Cardiac septum (tissue), 1 donor: ENCODE results near the gene CCS. TPM values are rescaled to one million over a fixed set of nuclear protein-coding genes. Genes with fewer than 3 reads are reported as not detected.
"Not testable (repeated sequence)": the region's sequence is repeated elsewhere in the genome, so short reads cannot be mapped to it uniquely, and the experiment has no call there.

Source experiments
- DNase-seq: peaks from one replicate; pipeline ENCODE4 v3.0.0-alpha.2; 2020; ENCODE audit warnings: low spot score
- intact Hi-C: fragments of 100-400 bp; cut with DNase I; formaldehyde crosslinking; loops from one replicate; pipeline ENCODE4 v1.14.0; 2022
- total RNA-seq: library from RNA; stranded (reverse); fragmentation: NEBNext Ultra II Directional; extraction: Animal tissue kit (Norgen Biotek cat#: 25700); gene quantifications from one replicate; pipeline ENCODE4 v1.2.1, GENCODE V29; 2021
- donor health status: DM: no; HTN: no; CAD: no.

CCS gene
- total RNA-seq, 1 donor from 2014 or later = 21.9 TPM

GRCh38 chr11:66559866-66560676, 32.9 kb upstream of the CCS start:
- no peak for DNase-seq
- intact Hi-C loops = no loop called here

DNA sequence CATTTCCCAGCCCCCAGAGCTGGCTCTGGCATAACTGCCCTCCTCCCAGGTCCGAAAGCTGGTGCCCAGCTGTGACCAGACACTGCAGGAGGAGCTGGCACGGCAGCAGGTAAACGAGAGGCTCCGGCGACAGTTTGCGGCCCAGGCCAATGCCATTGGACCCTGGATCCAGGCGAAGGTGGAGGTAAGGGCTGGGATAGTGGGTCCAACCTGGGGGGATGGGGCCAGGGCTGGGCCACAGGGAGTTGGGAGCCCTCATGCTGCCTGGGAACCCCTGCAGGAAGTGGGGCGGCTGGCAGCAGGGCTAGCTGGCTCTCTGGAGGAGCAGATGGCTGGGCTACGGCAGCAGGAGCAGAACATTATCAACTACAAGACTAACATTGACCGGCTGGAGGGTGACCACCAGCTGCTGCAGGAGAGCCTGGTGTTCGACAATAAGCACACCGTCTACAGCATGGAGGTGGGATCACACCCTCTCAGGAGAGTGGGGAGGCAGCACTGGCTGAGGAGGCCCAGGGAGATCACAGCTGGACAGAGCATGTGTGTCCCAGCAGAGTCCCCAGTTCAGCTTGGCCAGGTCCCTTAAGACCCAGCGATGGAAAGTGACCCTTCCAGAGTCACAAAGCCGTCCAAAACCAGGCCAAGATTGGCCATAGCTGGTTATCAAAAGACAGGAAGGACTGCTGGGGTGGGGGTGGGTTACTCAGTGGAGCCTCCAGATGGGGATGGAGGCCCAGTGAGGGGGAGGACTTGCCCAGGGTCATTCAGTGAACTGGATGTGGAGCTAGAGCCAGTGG, 31.6 kb upstream of the CCS start:
- intact Hi-C loops = no loop called here
- DNase-seq = no peak

- DNase-seq = no peak
- intact Hi-C loops = no loop called here
Measured at GRCh38 chr11:66561975-66562248, 31.1 kb upstream of the CCS start.

DNA sequence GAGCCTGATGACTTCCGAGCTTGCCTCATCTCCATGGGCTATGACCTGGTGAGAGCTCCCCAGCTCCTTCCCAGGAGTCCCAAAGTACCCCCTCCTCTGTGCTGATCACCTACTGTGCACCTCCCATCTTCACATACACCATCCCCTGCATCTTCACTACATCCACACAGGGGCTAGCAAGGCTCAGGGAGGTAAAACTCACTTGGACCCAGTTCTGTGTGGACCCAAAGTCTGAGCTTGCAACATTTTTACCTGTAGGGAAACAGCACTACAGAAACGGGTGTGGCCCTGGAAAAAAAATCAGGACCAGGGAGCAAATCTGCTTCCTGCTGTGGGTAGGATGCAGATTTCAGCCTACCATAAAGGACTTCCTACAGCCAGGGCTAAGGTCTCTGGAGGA, 30.7 kb upstream of the CCS start:
- DNase-seq = no peak
- intact Hi-C loops = no loop called here

DNA sequence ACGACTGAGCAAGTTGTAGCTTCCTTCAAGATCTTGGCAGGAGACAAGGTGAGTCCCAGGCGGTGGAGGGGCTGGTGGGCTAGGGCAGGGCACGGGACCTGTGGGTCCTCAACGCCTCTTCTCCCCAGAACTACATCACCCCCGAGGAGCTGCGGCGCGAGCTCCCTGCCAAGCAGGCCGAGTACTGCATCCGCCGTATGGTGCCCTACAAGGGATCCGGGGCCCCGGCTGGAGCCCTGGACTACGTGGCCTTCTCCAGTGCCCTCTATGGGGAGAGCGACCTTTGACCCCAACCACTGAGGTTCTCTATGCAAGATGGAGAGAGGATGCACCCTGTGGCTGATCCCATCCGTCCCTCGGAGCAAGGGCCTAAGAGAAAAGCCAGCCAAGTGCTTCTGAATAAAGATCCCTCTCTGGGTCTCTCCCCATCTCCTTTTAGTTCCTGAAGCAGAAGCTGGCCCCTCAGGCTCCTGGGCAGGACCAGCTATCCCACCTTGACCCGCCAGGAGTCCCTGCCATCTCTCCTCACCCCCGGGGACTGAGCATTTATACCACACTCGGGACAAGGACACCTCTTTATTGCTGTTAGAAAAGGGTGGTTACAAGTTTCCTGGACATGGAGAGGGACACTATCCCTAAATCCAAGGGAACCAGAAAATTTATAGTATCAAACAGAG, 29.9 kb upstream of the CCS start:
- no peak for DNase-seq
- intact Hi-C loops = no loop called here

- intact Hi-C loops = no loop called here
- DNase-seq = no peak
Measured at GRCh38 chr11:66563832-66564231, 29.2 kb upstream of the CCS start.

- intact Hi-C loops = no loop called here
- no peak for DNase-seq
Measured at GRCh38 chr11:66564538-66564937, 28.4 kb upstream of the CCS start.

GRCh38 chr11:66564984-66565383, 28.0 kb upstream of the CCS start:
- intact Hi-C loops = no loop called here

GRCh38 chr11:66566221-66566620, 26.8 kb upstream of the CCS start:
- DNase-seq = no peak
- intact Hi-C loops = no loop called here

More at GRCh38 chr11:66564984-66565383, 28.0 kb upstream of the CCS start:
- DNase-seq = no peak

DNA sequence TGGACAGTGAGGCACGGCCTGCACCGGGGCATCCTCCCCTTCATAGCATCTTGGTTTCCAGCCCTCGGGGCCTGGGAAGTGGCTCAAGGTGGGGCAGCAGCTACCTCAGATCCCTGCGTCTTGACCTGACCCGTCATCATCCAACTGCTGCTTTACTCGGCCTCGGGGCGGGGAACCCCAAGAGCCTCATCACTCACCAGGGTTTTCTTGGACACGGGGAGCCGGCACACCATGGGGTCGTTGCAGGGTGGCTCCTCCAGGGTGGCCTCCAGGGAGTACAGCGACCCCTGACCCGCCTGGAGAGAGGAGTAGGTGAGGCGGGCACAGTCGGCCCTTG, 25.2 kb upstream of the CCS start:
- DNase-seq = no peak
- intact Hi-C loops = no loop called here

- intact Hi-C loops = no loop called here
- DNase-seq = peak; percentile 89
Measured at GRCh38 chr11:66568124-66568916, 24.7 kb upstream of the CCS start, which contains the start of gene CTSF. Gene CTSF, minus strand, starts transcription at chr11:66568606. Its CDS starts 120 bp downstream, at chr11:66568486.

- intact Hi-C loops = no loop called here
- no peak for DNase-seq
Measured at GRCh38 chr11:66569076-66569475, 23.9 kb upstream of the CCS start.

DNA sequence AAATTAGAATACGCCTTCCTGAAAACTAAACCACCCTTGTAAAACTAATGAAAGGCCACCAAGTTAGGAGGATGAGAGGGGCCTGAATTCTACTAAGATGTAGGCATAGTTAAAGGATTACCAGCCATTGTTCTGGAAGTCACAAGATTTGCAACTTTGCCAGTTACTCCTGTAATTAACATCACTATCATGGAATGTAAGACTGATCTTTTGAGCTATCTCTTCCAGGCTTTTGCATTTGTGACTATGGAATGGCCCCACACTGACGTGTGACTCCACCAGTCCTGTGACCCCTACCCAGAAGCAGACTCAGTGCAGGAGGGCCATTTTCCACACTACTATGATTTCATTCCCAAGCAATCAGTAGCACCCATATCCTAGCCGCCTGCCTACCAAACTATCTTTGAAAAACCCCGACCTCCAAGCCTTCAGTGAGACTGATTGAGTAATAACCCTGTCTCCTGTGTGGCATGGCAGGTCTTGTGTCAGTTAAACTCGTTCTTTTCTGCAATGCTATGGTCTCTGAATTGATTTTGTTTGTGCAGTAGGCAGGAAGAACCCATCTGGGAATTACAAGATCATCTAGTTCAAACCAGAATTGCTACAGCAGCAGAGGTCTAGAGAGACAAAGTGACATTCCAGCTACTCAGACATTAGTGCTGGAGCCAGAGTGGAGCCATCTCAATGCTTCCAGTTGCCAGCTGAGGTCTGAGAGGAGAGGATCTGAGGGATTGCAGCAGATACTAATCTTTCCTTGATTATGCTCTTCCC, 22.7 kb upstream of the CCS start:
- no peak for DNase-seq
- intact Hi-C loops = loop anchor here (10.0 kb wide), 1 partner anchor 265 kb away; no protein-coding TSS in a partner anchor

- no peak for DNase-seq
- intact Hi-C loops = loop anchor here (10.0 kb wide), 1 partner anchor 264 kb away; no protein-coding TSS in a partner anchor
Measured at GRCh38 chr11:66570850-66571180, 22.2 kb upstream of the CCS start.

- intact Hi-C loops = loop anchor here (1.0 to 10.0 kb wide), 2 partner anchors 99 to 256 kb away; no protein-coding TSS in a partner anchor
- DNase-seq = peak; percentile 87
Measured at GRCh38 chr11:66579017-66579606, 13.9 kb upstream of the CCS start.

DNA sequence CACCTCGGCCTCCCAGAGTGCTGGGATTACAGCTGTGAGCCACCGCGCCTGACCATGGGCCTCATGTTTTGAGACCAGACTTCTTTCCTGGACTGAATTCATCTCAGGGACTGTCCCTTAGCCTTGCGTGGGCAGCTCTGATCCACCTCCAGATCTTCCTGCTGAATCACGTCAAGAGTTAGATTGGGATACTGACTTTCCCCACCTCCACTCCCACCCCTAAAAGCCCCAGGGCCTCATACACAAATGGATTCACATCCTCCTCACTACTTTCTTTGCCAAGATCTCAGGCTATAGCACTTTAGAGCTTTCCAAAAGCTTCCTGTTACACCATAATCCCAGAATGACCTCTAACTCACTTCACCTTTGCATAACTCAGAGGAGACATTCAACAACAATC, 12.2 kb upstream of the CCS start:
- no peak for DNase-seq
- intact Hi-C loops = no loop called here

GRCh38 chr11:66581261-66581660, 11.7 kb upstream of the CCS start:
- intact Hi-C loops = no loop called here
- DNase-seq = no peak

- DNase-seq, intact Hi-C loops: not testable (repeated sequence)
Measured at GRCh38 chr11:66582565-66583147, 10.3 kb upstream of the CCS start.
